MCF 10A (cell line): ENCODE results near the gene TLE3. TPM values are rescaled to one million over a fixed set of nuclear protein-coding genes. Genes with fewer than 3 reads are reported as not detected.

Experiments used
- BruUV-seq: library from RNA; stranded (reverse); fragments of 400-500 nt; replicated peaks from 2 replicates; lab custom pipeline; 2021; lab: Mats Ljungman, UMichigan
- CTCF ChIA-PET: fragments of 300-600 bp; sonication (Branson Sonifier 250); formaldehyde crosslinking; extraction: SDS; loops from one replicate; lab custom pipeline; 2021; ENCODE audit warnings: antibody characterized with exemption, inconsistent platforms; lab: Yijun Ruan, JAX
- POLR2A ChIA-PET: fragments of 300-600, 350-650 bp; sonication (Branson Sonifier 250); formaldehyde crosslinking; extraction: SDS; loops from one replicate; lab custom pipeline; 2020; ENCODE audit warnings: antibody characterized with exemption, inconsistent platforms; lab: Yijun Ruan, JAX
- DNase-seq: peaks from one replicate; pipeline ENCODE4 v3.0.0-alpha.2; 2018; ENCODE audit not compliant: unreplicated experiment
- H3K27ac Mint-ChIP-seq: one replicate; pipeline ENCODE4 v1.8.0; 2022; ENCODE audit warnings: mild to moderate bottlenecking, low read depth, mixed read lengths; ENCODE audit not compliant: unreplicated experiment
- H3K27me3 Mint-ChIP-seq: one replicate; pipeline ENCODE4 v1.8.0; 2022; ENCODE audit warnings: mixed read lengths; ENCODE audit not compliant: insufficient read depth, unreplicated experiment
- H3K36me3 Mint-ChIP-seq: one replicate; pipeline ENCODE4 v1.8.0; 2022; ENCODE audit warnings: mild to moderate bottlenecking, moderate library complexity, mixed read lengths; ENCODE audit not compliant: insufficient read depth, unreplicated experiment
- H3K4me1 Mint-ChIP-seq: one replicate; pipeline ENCODE4 v1.8.0; 2022; ENCODE audit warnings: mixed read lengths; ENCODE audit not compliant: insufficient read depth, unreplicated experiment
- H3K4me3 Mint-ChIP-seq: one replicate; pipeline ENCODE4 v1.8.0; 2022; ENCODE audit warnings: mild to moderate bottlenecking, moderate library complexity, mixed read lengths; ENCODE audit not compliant: unreplicated experiment
- H3K9me3 Mint-ChIP-seq: one replicate; pipeline ENCODE4 v1.8.0; 2022; ENCODE audit warnings: mixed read lengths; ENCODE audit not compliant: unreplicated experiment
- intact Hi-C: fragments of 100-400 bp; cut with micrococcal nuclease; formaldehyde crosslinking; loops from 2 replicates; pipeline ENCODE4 v1.14.1; 2022
- total RNA-seq: library from RNA; stranded (reverse); gene quantifications from 2 replicates; pipeline ENCODE4 v1.2.3, GENCODE V29; 2022
- TF ChIP-seq, protein P1 (sequence below): fragments of 200-600 bp; IDR thresholded peaks from one replicate; pipeline ENCODE4 v1.8.0; 2022; ENCODE audit warnings: antibody characterized with exemption, mild to moderate bottlenecking; ENCODE audit not compliant: unreplicated experiment

TLE3 gene
- total RNA-seq, 1 experiment from 2014 or later: 23.2 TPM

DNA sequence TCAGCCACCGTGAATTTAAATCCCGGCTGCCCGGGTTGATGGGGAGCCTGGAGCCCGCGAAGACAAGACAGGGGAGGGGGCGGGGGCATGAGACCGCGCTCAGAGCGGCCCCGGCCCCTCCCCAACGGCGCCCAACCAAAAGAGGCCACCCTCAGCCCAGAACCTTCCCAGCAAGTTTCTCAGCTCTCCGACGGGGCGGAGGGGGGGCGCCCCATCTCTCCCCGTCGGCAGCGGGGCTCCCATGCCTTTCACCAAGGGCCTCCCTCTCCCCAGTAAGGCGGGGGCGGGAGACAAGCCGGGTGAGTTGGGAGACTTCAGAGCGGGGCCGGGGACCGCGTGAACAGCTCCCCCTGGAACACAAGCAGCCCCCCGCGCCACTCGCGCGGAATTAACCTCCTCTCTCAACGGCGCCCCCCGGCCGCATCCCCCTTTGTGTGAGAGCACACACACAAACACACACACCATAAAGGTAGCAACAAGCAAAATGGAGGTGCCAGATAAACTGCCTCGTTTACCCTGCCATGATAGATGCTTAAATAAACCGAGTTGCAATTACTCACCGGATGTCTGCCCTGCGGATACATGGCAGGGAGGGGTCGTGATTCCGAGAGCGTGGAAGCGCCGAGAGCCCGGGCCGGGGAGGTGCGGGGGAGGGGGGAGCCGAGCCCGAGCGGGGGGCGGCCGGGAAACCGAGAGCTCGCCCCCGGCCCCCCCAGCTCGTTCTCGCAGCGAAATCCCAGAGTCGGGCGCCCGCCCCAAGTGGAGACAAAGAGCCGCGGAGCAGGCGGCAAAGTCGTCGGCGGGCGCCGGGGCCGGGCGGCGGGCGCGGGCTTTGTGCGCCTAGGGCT lies 1.3 kb downstream of the TLE3 start:
- Mint-ChIP-seq H3K4me3 (peak overlapping the region; percentile 92), H3K27me3 (no peaks in the 10 kb centered on the region), H3K9me3 (no peaks in the 10 kb centered on the region), H3K36me3 (peaks cover 31% of the 10 kb centered on the region), H3K4me1 (peaks cover 26% of the 10 kb centered on the region), H3K27ac (peak overlapping the region; percentile 67)
- peak; percentile 51 for DNase-seq
- intact Hi-C loops: loop anchor here (1.0 to 10.0 kb wide), 8 partner anchors 74 to 620 kb away; no protein-coding TSS in a partner anchor
- TF ChIP-seq, protein P1, sequence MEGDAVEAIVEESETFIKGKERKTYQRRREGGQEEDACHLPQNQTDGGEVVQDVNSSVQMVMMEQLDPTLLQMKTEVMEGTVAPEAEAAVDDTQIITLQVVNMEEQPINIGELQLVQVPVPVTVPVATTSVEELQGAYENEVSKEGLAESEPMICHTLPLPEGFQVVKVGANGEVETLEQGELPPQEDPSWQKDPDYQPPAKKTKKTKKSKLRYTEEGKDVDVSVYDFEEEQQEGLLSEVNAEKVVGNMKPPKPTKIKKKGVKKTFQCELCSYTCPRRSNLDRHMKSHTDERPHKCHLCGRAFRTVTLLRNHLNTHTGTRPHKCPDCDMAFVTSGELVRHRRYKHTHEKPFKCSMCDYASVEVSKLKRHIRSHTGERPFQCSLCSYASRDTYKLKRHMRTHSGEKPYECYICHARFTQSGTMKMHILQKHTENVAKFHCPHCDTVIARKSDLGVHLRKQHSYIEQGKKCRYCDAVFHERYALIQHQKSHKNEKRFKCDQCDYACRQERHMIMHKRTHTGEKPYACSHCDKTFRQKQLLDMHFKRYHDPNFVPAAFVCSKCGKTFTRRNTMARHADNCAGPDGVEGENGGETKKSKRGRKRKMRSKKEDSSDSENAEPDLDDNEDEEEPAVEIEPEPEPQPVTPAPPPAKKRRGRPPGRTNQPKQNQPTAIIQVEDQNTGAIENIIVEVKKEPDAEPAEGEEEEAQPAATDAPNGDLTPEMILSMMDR: no peak
- CTCF ChIA-PET: interaction anchor here (0.5 to 1.3 kb wide), 3 partner anchors 10 to 620 kb away, joined by 3 to 4 read pairs (median 3); no protein-coding TSS in a partner anchor
- POLR2A ChIA-PET: interaction anchor here (0.5 to 3.3 kb wide), 11 partner anchors 29 to 643 kb away, joined by 3 to 25 read pairs (median 4); partner anchors contain the start of gene RPLP1
- no TSS peak for BruUV-seq

- no peak for DNase-seq
- Mint-ChIP-seq H3K4me1 (peaks cover 26% of the 10 kb centered on the region), H3K27me3 (no peaks in the 10 kb centered on the region), H3K27ac (peak overlapping the region; percentile 67), H3K36me3 (peaks cover 31% of the 10 kb centered on the region), H3K4me3 (peak overlapping the region; percentile 92), H3K9me3 (no peaks in the 10 kb centered on the region)
- ChIA-PET POLR2A (interaction anchor here (0.6 to 2.1 kb wide), 5 partner anchors 30 to 642 kb away, joined by 3 to 5 read pairs (median 4); partner anchors contain the start of gene RPLP1), CTCF (interaction anchor here (0.6 to 1.3 kb wide), 3 partner anchors 11 to 619 kb away, joined by 3 to 4 read pairs (median 3); no protein-coding TSS in a partner anchor)
- TF ChIP-seq, protein P1: no peak
- intact Hi-C loops: loop anchor here (1.0 to 10.0 kb wide), 7 partner anchors 73 to 619 kb away; no protein-coding TSS in a partner anchor
- no TSS peak for BruUV-seq
Observed at GRCh38 chr15:70095408-70096214, 2.1 kb downstream of the TLE3 start.

DNA sequence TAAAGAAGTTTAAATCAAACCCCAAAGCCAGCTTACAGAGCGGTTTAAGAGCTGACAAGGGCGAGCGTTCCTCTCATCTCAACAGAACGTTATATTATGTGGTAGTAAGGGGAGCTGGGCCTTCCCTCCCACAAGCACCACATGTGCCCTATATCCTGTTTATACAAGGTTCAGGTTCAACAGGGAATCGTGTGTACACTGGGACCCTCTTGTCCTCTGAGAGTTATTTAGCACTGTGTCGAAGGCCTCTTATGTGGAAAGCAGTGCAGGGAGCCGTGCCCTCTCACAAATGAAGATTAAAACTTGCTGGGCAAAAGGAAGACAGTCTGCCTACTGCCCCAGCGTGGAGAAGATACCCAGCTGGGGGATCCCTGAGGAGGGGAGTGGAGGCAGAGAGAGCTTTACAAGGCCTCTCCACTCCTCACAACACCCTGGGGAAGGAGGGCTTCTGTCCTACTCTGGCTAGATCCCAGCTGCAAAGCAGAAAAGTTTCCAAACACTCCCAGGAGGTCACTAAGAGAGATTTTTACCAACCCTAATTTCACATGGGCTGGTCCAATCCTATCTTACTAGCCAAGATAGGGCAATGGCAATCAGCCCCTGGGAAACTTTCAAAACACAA lies 2.9 kb downstream of the TLE3 start:
- Mint-ChIP-seq H3K36me3 (peaks cover 31% of the 10 kb centered on the region), H3K9me3 (no peaks in the 10 kb centered on the region), H3K4me3 (peak overlapping the region; percentile 92), H3K27ac (no peak overlapping the region), H3K27me3 (no peaks in the 10 kb centered on the region), H3K4me1 (peaks cover 26% of the 10 kb centered on the region)
- CTCF ChIA-PET: interaction anchor here (0.5 to 0.9 kb wide), 4 partner anchors 331 to 1344 kb away, joined by 3 to 5 read pairs (median 3); no protein-coding TSS in a partner anchor
- intact Hi-C loops: loop anchor here (5.0 to 10.0 kb wide), 3 partner anchors 72 to 412 kb away; no protein-coding TSS in a partner anchor
- POLR2A ChIA-PET: interaction anchor here (1.1 kb wide), 1 partner anchor 432 kb away, joined by 3 read pairs; no protein-coding TSS in a partner anchor
- BruUV-seq: TSS peak; percentile 0
- TF ChIP-seq, protein P1: no peak
- no peak for DNase-seq
